Measurements from ENCODE around the gene C3orf52. TPM values are rescaled to one million over a fixed set of nuclear protein-coding genes. Genes with fewer than 3 reads are reported as not detected.

The C3orf52 gene
- total and polyA plus RNA-seq, 10 of the 15 experiments (the other 5 are each of a cell fraction or from before 2014, with no cell fraction given), result 0.15 to 1.9 (median 0.73) TPM

DNA sequence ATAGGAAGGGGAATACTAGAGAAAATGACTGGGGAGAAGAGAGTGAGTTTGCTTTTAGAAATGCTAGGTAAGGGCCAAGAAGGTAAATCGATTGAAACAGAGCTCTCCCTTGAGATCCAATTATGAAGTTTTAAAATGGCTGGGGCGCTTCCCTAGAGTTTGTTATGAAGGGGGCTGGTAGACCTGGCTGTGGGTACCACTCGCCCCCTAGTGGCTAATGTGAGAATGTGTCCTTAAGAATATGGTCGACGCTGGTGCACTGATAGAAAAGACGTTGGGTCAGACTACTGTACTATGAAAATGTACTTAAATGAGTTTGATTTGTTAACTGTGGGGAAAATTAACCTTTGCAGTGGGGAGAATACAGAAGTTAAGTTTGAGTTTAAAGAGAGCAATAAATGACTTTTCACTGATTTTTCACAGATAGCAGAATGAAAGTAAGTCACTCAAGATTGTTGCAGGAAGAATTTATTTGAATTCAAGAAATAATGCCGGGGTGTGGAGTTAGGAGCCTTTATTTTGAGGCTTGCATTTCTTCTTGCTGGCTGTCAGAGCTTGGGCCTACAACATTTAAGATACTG, 42.5 kb upstream of the C3orf52 start:
- Histone ChIP-seq H3K4me1 (ENCODE audit: control insufficient read depth, insufficient read depth, low read length) (no peaks in the 10 kb centered on the region), H3K9ac (ENCODE audit: control insufficient read depth, insufficient read depth, low read length) (no peak overlapping the region), H3K4me2 (ENCODE audit: control insufficient read depth, insufficient read depth) (no peak overlapping the region; the same call in 1 of the 2 replicates), H3K79me2 (ENCODE audit: control insufficient read depth, insufficient read depth, low read length) (no peaks in the 10 kb centered on the region), H2AFZ (ENCODE audit: control insufficient read depth, low read depth, low read length) (peak overlapping the region; percentile 10; the same call in 1 of the 2 replicates), H3K36me3 (ENCODE audit: control insufficient read depth in 2 of 2, insufficient read depth in 2 of 2, low read length in 1 of 2) (no peaks in the 10 kb centered on the region), H4K20me1 (ENCODE audit: control insufficient read depth, insufficient read depth) (no peaks in the 10 kb centered on the region), H3K27me3 (replicated peaks in 1 of 2; ENCODE audit: control insufficient read depth in 2 of 2, insufficient read depth in 2 of 2, low read length in 1 of 2) (peaks cover 0 to 6% of the 10 kb centered on the region in 2 experiments; a peak in 1 of 4 replicates), H3K4me3 (no peak overlapping the region), H3K27ac (ENCODE audit: control insufficient read depth, insufficient read depth) (no peak overlapping the region), H3K9me3 (replicated peaks; ENCODE audit: control insufficient read depth, insufficient read depth, low read length) (no peaks in the 10 kb centered on the region)
- SMC1A ChIA-PET (ENCODE audit: uncharacterized antibody, unreplicated experiment), result interaction anchor here (0.7 to 5.7 kb wide), 14 partner anchors 8 to 329 kb away, joined by 3 to 48 read pairs (median 5); no protein-coding TSS in a partner anchor
- POLR2A ChIA-PET, result no interaction called here
- peak; percentile 95 for ATAC-seq
- intact Hi-C loops (cut with micrococcal nuclease; ENCODE audit: unreplicated experiment) (loop anchor here (1.0 to 10.0 kb wide), 4 partner anchors 30 to 329 kb away; no protein-coding TSS in a partner anchor), in situ Hi-C loops (cut with MboI) (no loop called here)
- WGBS (ENCODE audit: insufficient coverage, insufficient replicate concordance, low lambda C conversion rate, missing lambda C conversion rate), result under 1% methylated on average over 7 of the region's 7 CpGs
- FAIRE-seq, result peak; percentile 94
- TF ChIP-seq GATAD2B (conservative IDR thresholded peaks at IDR 0.05; ENCODE audit: low read depth) (no peak), RUNX3 (IDR thresholded peaks at IDR 0.05; ENCODE audit: low read length) (peak; percentile 49; the same call in 1 of the 2 replicates), HDAC2 (IDR thresholded peaks at IDR 0.05) (no peak), EGR1 (IDR thresholded peaks at IDR 0.05; ENCODE audit: borderline replicate concordance in 1 of 2, low read depth in 2 of 2, low read length in 2 of 2) (no peak), CBX5 (IDR thresholded peaks at IDR 0.05; ENCODE audit: low read depth) (no peak), MTA2 (IDR thresholded peaks at IDR 0.05; ENCODE audit: low read depth) (peak; percentile 26; the same call in 1 of the 2 replicates), PAX8 (IDR thresholded peaks at IDR 0.05) (no peak), YY1 (IDR thresholded peaks at IDR 0.05; ENCODE audit: low read depth, low read length) (peak; percentile 89), ZNF274 (IDR thresholded peaks at IDR 0.05; ENCODE audit: insufficient read depth, insufficient read length) (no peak), SMC3 (IDR thresholded peaks at IDR 0.05; ENCODE audit: borderline replicate concordance, low read length) (peak; percentile 51; the same call in 1 of the 2 replicates), RAD21 (IDR thresholded peaks at IDR 0.05; ENCODE audit: insufficient read depth, low read depth, low read length) (peak; percentile 69)
- TF ChIP-seq, protein P1, sequence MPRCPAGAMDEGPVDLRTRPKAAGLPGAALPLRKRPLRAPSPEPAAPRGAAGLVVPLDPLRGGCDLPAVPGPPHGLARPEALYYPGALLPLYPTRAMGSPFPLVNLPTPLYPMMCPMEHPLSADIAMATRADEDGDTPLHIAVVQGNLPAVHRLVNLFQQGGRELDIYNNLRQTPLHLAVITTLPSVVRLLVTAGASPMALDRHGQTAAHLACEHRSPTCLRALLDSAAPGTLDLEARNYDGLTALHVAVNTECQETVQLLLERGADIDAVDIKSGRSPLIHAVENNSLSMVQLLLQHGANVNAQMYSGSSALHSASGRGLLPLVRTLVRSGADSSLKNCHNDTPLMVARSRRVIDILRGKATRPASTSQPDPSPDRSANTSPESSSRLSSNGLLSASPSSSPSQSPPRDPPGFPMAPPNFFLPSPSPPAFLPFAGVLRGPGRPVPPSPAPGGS (IDR thresholded peaks at IDR 0.05; ENCODE audit: borderline replicate concordance, insufficient read depth, low read depth, low read length, poor library complexity, severe bottlenecking), result no peak
- TF ChIP-seq, protein P2, sequence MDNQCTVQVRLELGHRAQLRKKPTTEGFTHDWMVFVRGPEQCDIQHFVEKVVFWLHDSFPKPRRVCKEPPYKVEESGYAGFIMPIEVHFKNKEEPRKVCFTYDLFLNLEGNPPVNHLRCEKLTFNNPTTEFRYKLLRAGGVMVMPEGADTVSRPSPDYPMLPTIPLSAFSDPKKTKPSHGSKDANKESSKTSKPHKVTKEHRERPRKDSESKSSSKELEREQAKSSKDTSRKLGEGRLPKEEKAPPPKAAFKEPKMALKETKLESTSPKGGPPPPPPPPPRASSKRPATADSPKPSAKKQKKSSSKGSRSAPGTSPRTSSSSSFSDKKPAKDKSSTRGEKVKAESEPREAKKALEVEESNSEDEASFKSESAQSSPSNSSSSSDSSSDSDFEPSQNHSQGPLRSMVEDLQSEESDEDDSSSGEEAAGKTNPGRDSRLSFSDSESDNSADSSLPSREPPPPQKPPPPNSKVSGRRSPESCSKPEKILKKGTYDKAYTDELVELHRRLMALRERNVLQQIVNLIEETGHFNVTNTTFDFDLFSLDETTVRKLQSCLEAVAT (IDR thresholded peaks at IDR 0.05), result 0 out of 2 replicates have a peak, but pooled peaks have one; percentile 19
- TF ChIP-seq, protein P3, sequence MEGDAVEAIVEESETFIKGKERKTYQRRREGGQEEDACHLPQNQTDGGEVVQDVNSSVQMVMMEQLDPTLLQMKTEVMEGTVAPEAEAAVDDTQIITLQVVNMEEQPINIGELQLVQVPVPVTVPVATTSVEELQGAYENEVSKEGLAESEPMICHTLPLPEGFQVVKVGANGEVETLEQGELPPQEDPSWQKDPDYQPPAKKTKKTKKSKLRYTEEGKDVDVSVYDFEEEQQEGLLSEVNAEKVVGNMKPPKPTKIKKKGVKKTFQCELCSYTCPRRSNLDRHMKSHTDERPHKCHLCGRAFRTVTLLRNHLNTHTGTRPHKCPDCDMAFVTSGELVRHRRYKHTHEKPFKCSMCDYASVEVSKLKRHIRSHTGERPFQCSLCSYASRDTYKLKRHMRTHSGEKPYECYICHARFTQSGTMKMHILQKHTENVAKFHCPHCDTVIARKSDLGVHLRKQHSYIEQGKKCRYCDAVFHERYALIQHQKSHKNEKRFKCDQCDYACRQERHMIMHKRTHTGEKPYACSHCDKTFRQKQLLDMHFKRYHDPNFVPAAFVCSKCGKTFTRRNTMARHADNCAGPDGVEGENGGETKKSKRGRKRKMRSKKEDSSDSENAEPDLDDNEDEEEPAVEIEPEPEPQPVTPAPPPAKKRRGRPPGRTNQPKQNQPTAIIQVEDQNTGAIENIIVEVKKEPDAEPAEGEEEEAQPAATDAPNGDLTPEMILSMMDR (IDR thresholded peaks at IDR 0.05 in 2 of 3, conservative IDR thresholded peaks at IDR 0.05 in 1 of 3; ENCODE audit: control insufficient read depth in 2 of 3, extremely low read depth in 1 of 3, insufficient read depth in 1 of 3, low read depth in 3 of 3, low read length in 3 of 3), result peak; percentile 80 to 92 (median 86)
- CTCF ChIA-PET, result interaction anchor here (0.6 to 4.4 kb wide), 35 partner anchors 9 to 374 kb away, joined by 3 to 99 read pairs (median 5); partner anchors contain the start of genes ABHD10, TAGLN3 and TMPRSS7
- no TSS peak for BruUV-seq (replicated peaks)
- peak; percentile 8 for DNase-seq (ENCODE audit: low read depth, low spot score)
- RAD21 ChIA-PET (ENCODE audit: unreplicated experiment), result interaction anchor here (0.6 to 3.0 kb wide), 15 partner anchors 10 to 326 kb away, joined by 3 to 21 read pairs (median 4); partner anchors contain the start of gene ABHD10
